D721Med (cell line): Measurements from ENCODE around the gene COX15.
A peak's percentile ranks its signal among the peaks of the same experiment; 100 is the strongest.

Source experiments
- DNase-seq: peaks from one replicate; pipeline ENCODE4 v3.0.0; 2011; ENCODE audit warnings: low spot score; ENCODE audit not compliant: insufficient read length
- FAIRE-seq: peaks from 2 replicates; lab custom pipeline; 2011; peaks lifted over from hg19 to GRCh38; lab: Jason Lieb, UNC
- CTCF ChIP-seq: IDR thresholded peaks from 2 replicates; pipeline ENCODE4 v1.5.1; 2012; ENCODE audit warnings: mild to moderate bottlenecking, control low read depth; ENCODE audit not compliant: insufficient read depth; ENCODE audit errors: missing control alignments

The COX15 gene

GRCh38 chr10:99714446-99714845 lies 17.5 kb downstream of the COX15 start:
- no peak for DNase-seq
- TF ChIP-seq CTCF = no peak
- FAIRE-seq = no peak

- FAIRE-seq = no peak
- peak; percentile 43 for TF ChIP-seq CTCF
- no peak for DNase-seq
These were observed 20.7 kb downstream of the COX15 start for GRCh38 chr10:99711129-99711719.

GRCh38 chr10:99709480-99710229 lies 22.3 kb downstream of the COX15 start:
- no peak for FAIRE-seq
- DNase-seq = no peak
- TF ChIP-seq CTCF = no peak

- DNase-seq = no peak
- FAIRE-seq = no peak
- no peak for TF ChIP-seq CTCF
These were observed 23.4 kb downstream of the COX15 start for GRCh38 chr10:99708428-99709012.

GRCh38 chr10:99700649-99701048 lies 31.3 kb downstream of the COX15 start:
- no peak for TF ChIP-seq CTCF
- DNase-seq (no peak), FAIRE-seq (no peak)

- DNase-seq (no peak), FAIRE-seq (no peak)
- no peak for TF ChIP-seq CTCF
These were observed 33.3 kb downstream of the COX15 start for GRCh38 chr10:99698504-99699080.

GRCh38 chr10:99695761-99696160 lies 36.2 kb downstream of the COX15 start:
- no peak for DNase-seq
- no peak for FAIRE-seq
- TF ChIP-seq CTCF = no peak
